Measurements from ENCODE around the gene LIMK2. TPM values are rescaled to one million over a fixed set of nuclear protein-coding genes. Genes with fewer than 3 reads are reported as not detected.

The LIMK2 gene
- total and polyA plus RNA-seq, 2 experiments from 2014 or later, result 10.7 to 19.5 TPM

- no peaks in the 10 kb centered on the region for H3K79me2 ChIP-seq (ENCODE audit: insufficient read depth)
- WGBS, 2 experiments (ENCODE audit: low coverage in 1 of 2, low lambda C conversion rate in 2 of 2, missing lambda C conversion rate in 2 of 2), result 96% methylated on average over 9 of the region's 9 CpGs
- H3K36me3 ChIP-seq (ENCODE audit: low read depth), result no peaks in the 10 kb centered on the region
- no peak overlapping the region for H3K4me2 ChIP-seq (ENCODE audit: unreplicated experiment)
- no peak overlapping the region for H3K27ac ChIP-seq
- DNase-seq, result no peak
- H3K4me3 ChIP-seq, result no peak overlapping the region
- no peaks in the 10 kb centered on the region for H3K4me1 ChIP-seq (ENCODE audit: insufficient read depth)
- no peak for TF ChIP-seq EZH2 (IDR thresholded peaks at IDR 0.05; ENCODE audit: insufficient read depth, poor library complexity, severe bottlenecking)
- TF ChIP-seq EZH2phosphoT487 (IDR thresholded peaks at IDR 0.05; ENCODE audit: insufficient read depth, low read depth), result no peak
- H3F3A ChIP-seq (ENCODE audit: insufficient read depth), result no peaks in the 10 kb centered on the region
- H2AFZ ChIP-seq, result no peak overlapping the region
- no peak overlapping the region for H3K9ac ChIP-seq
- H3K9me2 ChIP-seq (ENCODE audit: insufficient read depth), result no peaks in the 10 kb centered on the region
- in situ Hi-C loops (cut with MboI), result no loop called here
- H3K27me3 ChIP-seq (replicated peaks; ENCODE audit: insufficient read depth), result no peaks in the 10 kb centered on the region
- H3K9me3 ChIP-seq (ENCODE audit: low read depth), result no peaks in the 10 kb centered on the region
- no peaks in the 10 kb centered on the region for H4K20me1 ChIP-seq (ENCODE audit: insufficient read depth)
These were observed 114.8 kb downstream of the LIMK2 start for GRCh38 chr22:31326877-31327276.

GRCh38 chr22:31327806-31328543 lies 115.9 kb downstream of the LIMK2 start:
- no peaks in the 10 kb centered on the region for H3K79me2 ChIP-seq (ENCODE audit: insufficient read depth)
- H3K27ac ChIP-seq, result no peak overlapping the region
- H3K27me3 ChIP-seq (replicated peaks; ENCODE audit: insufficient read depth), result no peaks in the 10 kb centered on the region
- no peaks in the 10 kb centered on the region for H4K20me1 ChIP-seq (ENCODE audit: insufficient read depth)
- no peak overlapping the region for H3K9ac ChIP-seq
- H3K4me2 ChIP-seq (ENCODE audit: unreplicated experiment), result no peak overlapping the region
- 87 to 89% methylated on average over 7 to 9 of the region's 9 CpGs for WGBS, 2 experiments (ENCODE audit: low coverage in 1 of 2, low lambda C conversion rate in 2 of 2, missing lambda C conversion rate in 2 of 2)
- TF ChIP-seq EZH2phosphoT487 (IDR thresholded peaks at IDR 0.05; ENCODE audit: insufficient read depth, low read depth) (no peak), EZH2 (IDR thresholded peaks at IDR 0.05; ENCODE audit: insufficient read depth, poor library complexity, severe bottlenecking) (no peak)
- H3K36me3 ChIP-seq (ENCODE audit: low read depth), result 0 out of 2 replicates have a peak, but pooled peaks cover 6% of the 10 kb centered on the region
- H2AFZ ChIP-seq, result no peak overlapping the region
- no peaks in the 10 kb centered on the region for H3K9me2 ChIP-seq (ENCODE audit: insufficient read depth)
- peaks cover 4% of the 10 kb centered on the region; the same call in 1 of the 2 replicates for H3K4me1 ChIP-seq (ENCODE audit: insufficient read depth)
- no peaks in the 10 kb centered on the region for H3K9me3 ChIP-seq (ENCODE audit: low read depth)
- no peak overlapping the region for H3K4me3 ChIP-seq
- DNase-seq, result no peak
- H3F3A ChIP-seq (ENCODE audit: insufficient read depth), result peaks cover 6% of the 10 kb centered on the region; the same call in 1 of the 2 replicates
- in situ Hi-C loops (cut with MboI), result no loop called here

- H3K4me3 ChIP-seq, result no peak overlapping the region
- H3K9me2 ChIP-seq (ENCODE audit: insufficient read depth), result no peaks in the 10 kb centered on the region
- no peak overlapping the region for H3K27ac ChIP-seq
- no peak overlapping the region for H3K9ac ChIP-seq
- 93 to 96% methylated on average over 12 to 13 of the region's 13 CpGs for WGBS, 2 experiments (ENCODE audit: low coverage in 1 of 2, low lambda C conversion rate in 2 of 2, missing lambda C conversion rate in 2 of 2)
- no peak for DNase-seq
- in situ Hi-C loops (cut with MboI), result no loop called here
- no peaks in the 10 kb centered on the region for H3K79me2 ChIP-seq (ENCODE audit: insufficient read depth)
- 0 out of 2 replicates have a peak, but pooled peaks cover 6% of the 10 kb centered on the region for H3K36me3 ChIP-seq (ENCODE audit: low read depth)
- no peak overlapping the region for H2AFZ ChIP-seq
- no peaks in the 10 kb centered on the region for H3K9me3 ChIP-seq (ENCODE audit: low read depth)
- TF ChIP-seq EZH2 (IDR thresholded peaks at IDR 0.05; ENCODE audit: insufficient read depth, poor library complexity, severe bottlenecking), result no peak
- no peak for TF ChIP-seq EZH2phosphoT487 (IDR thresholded peaks at IDR 0.05; ENCODE audit: insufficient read depth, low read depth)
- H3F3A ChIP-seq (ENCODE audit: insufficient read depth), result peaks cover 12% of the 10 kb centered on the region; the same call in 1 of the 2 replicates
- H3K27me3 ChIP-seq (replicated peaks; ENCODE audit: insufficient read depth), result no peaks in the 10 kb centered on the region
- H3K4me1 ChIP-seq (ENCODE audit: insufficient read depth), result peaks cover 9% of the 10 kb centered on the region; the same call in 1 of the 2 replicates
- H4K20me1 ChIP-seq (ENCODE audit: insufficient read depth), result no peaks in the 10 kb centered on the region
- H3K4me2 ChIP-seq (ENCODE audit: unreplicated experiment), result no peak overlapping the region
These were observed 116.5 kb downstream of the LIMK2 start for GRCh38 chr22:31328544-31328960.

- TF ChIP-seq EZH2 (IDR thresholded peaks at IDR 0.05; ENCODE audit: insufficient read depth, poor library complexity, severe bottlenecking), result no peak
- TF ChIP-seq EZH2phosphoT487 (IDR thresholded peaks at IDR 0.05; ENCODE audit: insufficient read depth, low read depth), result no peak
These were observed 116.9 kb downstream of the LIMK2 start for GRCh38 chr22:31329029-31329428.

More at GRCh38 chr22:31329029-31329428, 116.9 kb downstream of the LIMK2 start:
- H3K9me2 ChIP-seq (ENCODE audit: insufficient read depth), result no peaks in the 10 kb centered on the region
- H3K27me3 ChIP-seq (replicated peaks; ENCODE audit: insufficient read depth), result no peaks in the 10 kb centered on the region
- no peak overlapping the region for H3K4me2 ChIP-seq (ENCODE audit: unreplicated experiment)
- DNase-seq, result no peak
- H3K4me3 ChIP-seq, result no peak overlapping the region
- H3K4me1 ChIP-seq (ENCODE audit: insufficient read depth), result peaks cover 9% of the 10 kb centered on the region; the same call in 1 of the 2 replicates
- H3K9ac ChIP-seq, result no peak overlapping the region
- no peak overlapping the region for H2AFZ ChIP-seq
- H3F3A ChIP-seq (ENCODE audit: insufficient read depth), result peaks cover 16% of the 10 kb centered on the region; the same call in 1 of the 2 replicates
- H3K36me3 ChIP-seq (ENCODE audit: low read depth), result 0 out of 2 replicates have a peak, but pooled peaks cover 6% of the 10 kb centered on the region
- H3K27ac ChIP-seq, result no peak overlapping the region
- no peaks in the 10 kb centered on the region for H4K20me1 ChIP-seq (ENCODE audit: insufficient read depth)
- H3K9me3 ChIP-seq (ENCODE audit: low read depth), result no peaks in the 10 kb centered on the region
- WGBS, 2 experiments (ENCODE audit: low coverage in 1 of 2, low lambda C conversion rate in 2 of 2, missing lambda C conversion rate in 2 of 2), result 94% methylated on average over 4 of the region's 4 CpGs
- H3K79me2 ChIP-seq (ENCODE audit: insufficient read depth), result no peaks in the 10 kb centered on the region
- in situ Hi-C loops (cut with MboI), result no loop called here

Small RNA genes lying within 50 kb of the gene (small RNA-seq; reads per million reads assigned to genes)
- gene RF00019 (ENCODE audit: low read depth, low replicate concordance), result not detected
- not detected for gene RNA5SP496 (ENCODE audit: low read depth, low replicate concordance)
- not detected for gene RNU6-1128P (ENCODE audit: low read depth, low replicate concordance)

Other genes starting within 250 kb of the LIMK2 start
- 16.1 and 16.8 TPM in 2 replicates for gene MORC2, start 243.5 kb upstream of the LIMK2 start, total RNA-seq (2014; rRNA removed; shearing (Covaris generic))
- gene MORC2, start 243.5 kb upstream of the LIMK2 start, polyA plus RNA-seq (2016; fragmentation: Nextera tagmentation; extraction: Ambion mirVana), result 13.2 and 13.3 TPM in 2 replicates
- 65.9 and 68.5 TPM in 2 replicates for gene TUG1, start 243.0 kb upstream of the LIMK2 start, total RNA-seq (2014; rRNA removed; shearing (Covaris generic))
- 22.8 and 26.6 TPM in 2 replicates for gene TUG1, start 243.0 kb upstream of the LIMK2 start, polyA plus RNA-seq (2016; fragmentation: Nextera tagmentation; extraction: Ambion mirVana)
- 160 and 175 TPM in 2 replicates for gene SMTN, start 131.0 kb upstream of the LIMK2 start, total RNA-seq (2014; rRNA removed; shearing (Covaris generic))
- 96.7 and 98.1 TPM in 2 replicates for gene SMTN, start 131.0 kb upstream of the LIMK2 start, polyA plus RNA-seq (2016; fragmentation: Nextera tagmentation; extraction: Ambion mirVana)
- 216 and 268 TPM in 2 replicates for gene SELENOM, start 104.7 kb upstream of the LIMK2 start, total RNA-seq (2014; rRNA removed; shearing (Covaris generic))
- 522 and 537 TPM in 2 replicates for gene SELENOM, start 104.7 kb upstream of the LIMK2 start, polyA plus RNA-seq (2016; fragmentation: Nextera tagmentation; extraction: Ambion mirVana)
- 0.13 TPM in 1 of 2 replicates, not detected in the other for gene INPP5J, start 89.3 kb upstream of the LIMK2 start, total RNA-seq (2014; rRNA removed; shearing (Covaris generic))
- gene INPP5J, start 89.3 kb upstream of the LIMK2 start, polyA plus RNA-seq (2016; fragmentation: Nextera tagmentation; extraction: Ambion mirVana), result 0.15 and 0.26 TPM in 2 replicates
- not detected in 2 replicates for gene PLA2G3, start 71.8 kb upstream of the LIMK2 start, total RNA-seq (2014; rRNA removed; shearing (Covaris generic))
- gene PLA2G3, start 71.8 kb upstream of the LIMK2 start, polyA plus RNA-seq (2016; fragmentation: Nextera tagmentation; extraction: Ambion mirVana), result not detected in 2 replicates
- 46.2 and 47.3 TPM in 2 replicates for gene RNF185, start 52.1 kb upstream of the LIMK2 start, total RNA-seq (2014; rRNA removed; shearing (Covaris generic))
- 49.8 and 52.0 TPM in 2 replicates for gene RNF185, start 52.1 kb upstream of the LIMK2 start, polyA plus RNA-seq (2016; fragmentation: Nextera tagmentation; extraction: Ambion mirVana)
- 8.3 and 16.1 TPM in 2 replicates for gene PIK3IP1, start 80.2 kb downstream of the LIMK2 start, total RNA-seq (2014; rRNA removed; shearing (Covaris generic))
- 10.0 and 11.1 TPM in 2 replicates for gene PIK3IP1, start 80.2 kb downstream of the LIMK2 start, polyA plus RNA-seq (2016; fragmentation: Nextera tagmentation; extraction: Ambion mirVana)
- gene PATZ1, start 134.0 kb downstream of the LIMK2 start, total RNA-seq (2014; rRNA removed; shearing (Covaris generic)), result 9.4 and 9.6 TPM in 2 replicates
- 1.3 and 1.6 TPM in 2 replicates for gene PATZ1, start 134.0 kb downstream of the LIMK2 start, polyA plus RNA-seq (2016; fragmentation: Nextera tagmentation; extraction: Ambion mirVana)
- gene DRG1, start 187.3 kb downstream of the LIMK2 start, total RNA-seq (2014; rRNA removed; shearing (Covaris generic)), result 65.0 and 73.0 TPM in 2 replicates
- gene DRG1, start 187.3 kb downstream of the LIMK2 start, polyA plus RNA-seq (2016; fragmentation: Nextera tagmentation; extraction: Ambion mirVana), result 79.7 and 81.4 TPM in 2 replicates

All from GM23248 (cell line).